ENCODE measurements around the gene ARHGEF18.

The ARHGEF18 gene

GRCh38 chr19:7312816-7313215 lies 35.9 kb upstream of the ARHGEF18 start:
- no peak for DNase-seq (ENCODE audit: low spot score)
- TF ChIP-seq CTCF (conservative IDR thresholded peaks at IDR 0.05; ENCODE audit: low read depth): no peak
- no peak overlapping the region for H3K27ac ChIP-seq
- ChIA-PET CTCF (interaction anchor here (0.5 kb wide), 1 partner anchor 16 kb away, joined by 4 read pairs; no protein-coding TSS in a partner anchor), POLR2A (ENCODE audit: low non-redundant PET) (no interaction called here)

- no peak for TF ChIP-seq CTCF (conservative IDR thresholded peaks at IDR 0.05; ENCODE audit: low read depth)
- no peak for DNase-seq (ENCODE audit: low spot score)
- CTCF ChIA-PET: no interaction called here
- POLR2A ChIA-PET (ENCODE audit: low non-redundant PET): no interaction called here
- no peak overlapping the region for H3K27ac ChIP-seq
Observed at GRCh38 chr19:7318176-7318575, 30.6 kb upstream of the ARHGEF18 start.

- CTCF ChIA-PET: interaction anchor here (0.6 to 0.8 kb wide), 3 partner anchors 19 to 449 kb away, joined by 4 to 6 read pairs (median 4); no protein-coding TSS in a partner anchor
- no peak overlapping the region for H3K27ac ChIP-seq
- POLR2A ChIA-PET (ENCODE audit: low non-redundant PET): no interaction called here
- DNase-seq (ENCODE audit: low spot score): no peak
- TF ChIP-seq CTCF (conservative IDR thresholded peaks at IDR 0.05; ENCODE audit: low read depth): peak; percentile 36
Observed at GRCh38 chr19:7326105-7326877, 22.4 kb upstream of the ARHGEF18 start.

- POLR2A ChIA-PET (ENCODE audit: low non-redundant PET): no interaction called here
- no peak for DNase-seq (ENCODE audit: low spot score)
- no peak overlapping the region for H3K27ac ChIP-seq
- no peak for TF ChIP-seq CTCF (conservative IDR thresholded peaks at IDR 0.05; ENCODE audit: low read depth)
- CTCF ChIA-PET: no interaction called here
Observed at GRCh38 chr19:7327802-7328201, 20.9 kb upstream of the ARHGEF18 start.

GRCh38 chr19:7328647-7329046 lies 20.1 kb upstream of the ARHGEF18 start:
- TF ChIP-seq CTCF (conservative IDR thresholded peaks at IDR 0.05; ENCODE audit: low read depth): no peak
- CTCF ChIA-PET: interaction anchor here (0.6 kb wide), 1 partner anchor 666 kb away, joined by 3 read pairs; no protein-coding TSS in a partner anchor
- POLR2A ChIA-PET (ENCODE audit: low non-redundant PET): no interaction called here
- DNase-seq (ENCODE audit: low spot score): no peak
- H3K27ac ChIP-seq: no peak overlapping the region

GRCh38 chr19:7331446-7331845 lies 17.3 kb upstream of the ARHGEF18 start:
- CTCF ChIA-PET: no interaction called here
- POLR2A ChIA-PET (ENCODE audit: low non-redundant PET): no interaction called here
- H3K27ac ChIP-seq: no peak overlapping the region
- no peak for TF ChIP-seq CTCF (conservative IDR thresholded peaks at IDR 0.05; ENCODE audit: low read depth)
- DNase-seq (ENCODE audit: low spot score): no peak

Measured in RWPE1 (cell line).